Measurements from ENCODE around the gene MAP3K7. TPM values are rescaled to one million over a fixed set of nuclear protein-coding genes. Genes with fewer than 3 reads are reported as not detected.

The MAP3K7 gene
- polyA plus RNA-seq, 1 experiment: 23.1 TPM

DNA sequence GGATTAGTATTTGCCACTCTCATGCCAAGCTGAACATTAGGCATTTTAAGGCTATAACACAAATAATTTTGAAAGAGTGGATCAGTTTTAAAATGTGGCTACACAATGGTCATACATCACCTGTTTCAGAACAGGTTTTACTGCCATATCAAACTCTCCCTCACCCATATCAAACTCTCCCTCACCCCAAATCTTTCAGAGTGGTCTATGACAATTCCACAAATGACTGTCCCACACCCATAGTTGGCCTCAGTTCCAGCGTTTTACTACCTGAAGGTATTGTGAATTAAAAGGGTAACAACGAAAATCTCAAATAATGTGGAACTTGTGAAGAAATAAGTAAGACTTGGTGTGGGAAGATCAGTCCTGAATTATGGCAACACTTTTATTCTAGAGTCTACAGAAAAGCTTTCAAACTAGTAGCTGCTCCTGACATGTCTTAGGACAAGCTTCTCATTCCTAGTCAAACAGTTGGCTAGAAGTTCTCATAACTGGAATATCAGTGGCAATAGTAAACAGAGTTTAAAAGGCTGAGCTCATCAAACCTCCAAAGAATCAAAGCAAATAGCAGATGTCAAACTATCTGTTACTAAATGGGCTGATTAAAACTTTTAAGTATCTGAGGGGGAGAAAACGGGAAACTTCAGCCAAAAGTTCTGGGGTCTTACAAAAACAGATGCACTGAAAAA, 52.4 kb downstream of the MAP3K7 start:
- Histone ChIP-seq H3K36me3 (ENCODE audit: control insufficient read depth, insufficient read depth, low read length) (peaks cover 4% of the 10 kb centered on the region), H3K27me3 (ENCODE audit: control insufficient read depth, insufficient read depth, low read length) (no peaks in the 10 kb centered on the region), H3K4me3 (ENCODE audit: low read depth, low read length) (no peak overlapping the region)
- TF ChIP-seq, protein P1, sequence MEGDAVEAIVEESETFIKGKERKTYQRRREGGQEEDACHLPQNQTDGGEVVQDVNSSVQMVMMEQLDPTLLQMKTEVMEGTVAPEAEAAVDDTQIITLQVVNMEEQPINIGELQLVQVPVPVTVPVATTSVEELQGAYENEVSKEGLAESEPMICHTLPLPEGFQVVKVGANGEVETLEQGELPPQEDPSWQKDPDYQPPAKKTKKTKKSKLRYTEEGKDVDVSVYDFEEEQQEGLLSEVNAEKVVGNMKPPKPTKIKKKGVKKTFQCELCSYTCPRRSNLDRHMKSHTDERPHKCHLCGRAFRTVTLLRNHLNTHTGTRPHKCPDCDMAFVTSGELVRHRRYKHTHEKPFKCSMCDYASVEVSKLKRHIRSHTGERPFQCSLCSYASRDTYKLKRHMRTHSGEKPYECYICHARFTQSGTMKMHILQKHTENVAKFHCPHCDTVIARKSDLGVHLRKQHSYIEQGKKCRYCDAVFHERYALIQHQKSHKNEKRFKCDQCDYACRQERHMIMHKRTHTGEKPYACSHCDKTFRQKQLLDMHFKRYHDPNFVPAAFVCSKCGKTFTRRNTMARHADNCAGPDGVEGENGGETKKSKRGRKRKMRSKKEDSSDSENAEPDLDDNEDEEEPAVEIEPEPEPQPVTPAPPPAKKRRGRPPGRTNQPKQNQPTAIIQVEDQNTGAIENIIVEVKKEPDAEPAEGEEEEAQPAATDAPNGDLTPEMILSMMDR (IDR thresholded peaks at IDR 0.05; ENCODE audit: insufficient read depth, low read depth, low read length): no peak
- POLR2A ChIA-PET: no interaction called here
- CTCF ChIA-PET: interaction anchor here (0.5 kb wide), 1 partner anchor 42 kb away, joined by 3 read pairs; no protein-coding TSS in a partner anchor
- DNase-seq (ENCODE audit: low read depth): no peak

DNA sequence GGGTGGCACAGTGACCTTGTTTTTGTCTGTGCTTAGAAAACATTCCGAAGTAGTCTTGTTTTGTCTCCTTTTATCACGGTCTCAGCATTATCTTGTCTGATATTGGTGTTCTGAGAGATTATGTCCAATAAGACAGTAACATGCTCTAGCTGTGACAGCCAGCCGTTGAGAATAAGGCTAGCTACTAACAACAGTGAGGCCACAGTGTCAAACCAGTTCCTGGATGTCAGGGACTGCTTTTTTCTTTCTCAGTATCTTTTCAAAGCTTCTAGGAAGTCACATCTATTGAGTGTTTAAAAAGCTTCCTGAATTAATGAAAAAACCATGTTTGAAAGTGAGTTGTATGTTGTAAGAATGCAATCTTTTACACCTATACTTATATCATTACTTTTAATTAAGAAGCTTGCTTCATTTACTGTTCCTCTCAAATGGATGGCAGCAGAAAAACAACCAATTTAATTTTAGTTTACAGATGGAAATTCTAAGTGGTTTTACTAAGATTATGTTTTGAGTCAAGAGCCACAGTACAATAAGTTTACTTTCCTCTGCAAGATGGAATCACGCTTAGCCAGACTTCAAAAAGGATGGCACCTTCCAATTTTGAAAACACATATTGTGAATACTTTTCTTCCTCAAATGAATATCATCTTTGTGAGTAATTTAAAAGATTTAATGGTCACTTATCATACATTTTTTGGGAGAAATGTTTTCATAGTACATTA, 53.1 kb downstream of the MAP3K7 start:
- no peak for DNase-seq (ENCODE audit: low read depth)
- Histone ChIP-seq H3K36me3 (ENCODE audit: control insufficient read depth, insufficient read depth, low read length) (peaks cover 5% of the 10 kb centered on the region), H3K4me3 (ENCODE audit: low read depth, low read length) (no peak overlapping the region), H3K27me3 (ENCODE audit: control insufficient read depth, insufficient read depth, low read length) (no peaks in the 10 kb centered on the region)
- POLR2A ChIA-PET: no interaction called here
- CTCF ChIA-PET: interaction anchor here (0.5 kb wide), 1 partner anchor 42 kb away, joined by 3 read pairs; no protein-coding TSS in a partner anchor
- TF ChIP-seq, protein P1 (IDR thresholded peaks at IDR 0.05; ENCODE audit: insufficient read depth, low read depth, low read length): no peak

- Histone ChIP-seq H3K36me3 (ENCODE audit: control insufficient read depth, insufficient read depth, low read length) (peaks cover 5% of the 10 kb centered on the region), H3K4me3 (ENCODE audit: low read depth, low read length) (no peak overlapping the region), H3K27me3 (ENCODE audit: control insufficient read depth, insufficient read depth, low read length) (no peaks in the 10 kb centered on the region)
- ChIA-PET CTCF (no interaction called here), POLR2A (no interaction called here)
- no peak for DNase-seq (ENCODE audit: low read depth)
- TF ChIP-seq, protein P1 (IDR thresholded peaks at IDR 0.05; ENCODE audit: insufficient read depth, low read depth, low read length): no peak
Measured at GRCh38 chr6:90530882-90531281, 56.0 kb downstream of the MAP3K7 start.

DNA sequence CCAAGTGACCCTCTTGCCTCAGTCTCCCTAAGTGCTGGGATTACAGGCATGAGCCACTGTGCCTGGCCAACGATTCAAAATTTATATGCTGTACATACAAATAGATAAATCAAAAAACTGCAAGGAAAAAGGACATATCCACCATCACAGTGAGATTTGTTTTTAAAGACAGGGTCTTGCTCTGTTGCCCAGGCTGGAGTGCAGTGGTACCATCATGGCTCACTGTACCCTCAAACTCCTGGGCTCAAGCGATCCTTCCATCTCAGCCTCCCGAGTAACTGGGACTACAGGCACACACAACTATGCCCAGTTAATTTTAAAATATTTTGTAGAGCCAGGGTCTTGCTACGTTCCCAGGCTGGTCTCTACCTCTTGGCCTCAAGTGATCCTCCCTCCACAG, 61.5 kb downstream of the MAP3K7 start:
- Histone ChIP-seq H3K27me3 (ENCODE audit: control insufficient read depth, insufficient read depth, low read length) (no peaks in the 10 kb centered on the region), H3K4me3 (ENCODE audit: low read depth, low read length) (no peak overlapping the region), H3K36me3 (ENCODE audit: control insufficient read depth, insufficient read depth, low read length) (peaks cover 2% of the 10 kb centered on the region; the same call in 1 of the 2 replicates)
- TF ChIP-seq, protein P1 (IDR thresholded peaks at IDR 0.05; ENCODE audit: insufficient read depth, low read depth, low read length): no peak
- no peak for DNase-seq (ENCODE audit: low read depth)
- ChIA-PET CTCF (interaction anchor here (1.0 kb wide), 1 partner anchor 21 kb away, joined by 3 read pairs; no protein-coding TSS in a partner anchor), POLR2A (no interaction called here)

DNA sequence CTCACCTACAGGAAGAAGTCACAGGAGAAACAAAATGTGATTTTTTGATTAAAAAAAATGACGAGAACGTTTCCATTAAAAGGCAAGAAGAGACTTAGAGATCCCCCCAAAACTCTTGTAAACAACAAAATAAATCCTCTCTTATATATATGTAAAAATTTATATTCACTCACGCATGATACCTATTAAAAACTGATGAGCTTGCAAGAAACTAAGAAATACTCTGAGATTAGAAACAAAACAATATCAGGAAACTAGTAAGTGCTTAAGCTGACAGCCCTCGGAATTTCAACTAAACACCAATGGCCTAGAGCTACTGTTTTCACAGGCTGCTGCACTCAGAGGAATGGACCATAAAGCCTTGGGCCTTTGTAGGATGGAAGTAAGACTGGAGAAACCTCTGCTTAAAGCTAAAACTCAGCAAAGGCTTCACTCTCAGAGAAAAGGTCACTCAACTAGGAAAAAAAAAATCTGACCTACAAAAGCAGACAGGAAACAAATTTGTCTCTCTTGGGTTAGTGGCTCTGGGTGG, 63.0 kb downstream of the MAP3K7 start:
- Histone ChIP-seq H3K27me3 (ENCODE audit: control insufficient read depth, insufficient read depth, low read length) (no peaks in the 10 kb centered on the region), H3K4me3 (ENCODE audit: low read depth, low read length) (no peak overlapping the region), H3K36me3 (ENCODE audit: control insufficient read depth, insufficient read depth, low read length) (no peaks in the 10 kb centered on the region)
- POLR2A ChIA-PET: no interaction called here
- DNase-seq (ENCODE audit: low read depth): no peak
- TF ChIP-seq, protein P1 (IDR thresholded peaks at IDR 0.05; ENCODE audit: insufficient read depth, low read depth, low read length): no peak
- CTCF ChIA-PET: no interaction called here

All from BJ (cell line).